ENCODE measurements around the gene TPRKB.
"Not testable (repeated sequence)": the region's sequence is repeated elsewhere in the genome, so short reads cannot be mapped to it uniquely, and the experiment has no call there.

The TPRKB gene

DNA sequence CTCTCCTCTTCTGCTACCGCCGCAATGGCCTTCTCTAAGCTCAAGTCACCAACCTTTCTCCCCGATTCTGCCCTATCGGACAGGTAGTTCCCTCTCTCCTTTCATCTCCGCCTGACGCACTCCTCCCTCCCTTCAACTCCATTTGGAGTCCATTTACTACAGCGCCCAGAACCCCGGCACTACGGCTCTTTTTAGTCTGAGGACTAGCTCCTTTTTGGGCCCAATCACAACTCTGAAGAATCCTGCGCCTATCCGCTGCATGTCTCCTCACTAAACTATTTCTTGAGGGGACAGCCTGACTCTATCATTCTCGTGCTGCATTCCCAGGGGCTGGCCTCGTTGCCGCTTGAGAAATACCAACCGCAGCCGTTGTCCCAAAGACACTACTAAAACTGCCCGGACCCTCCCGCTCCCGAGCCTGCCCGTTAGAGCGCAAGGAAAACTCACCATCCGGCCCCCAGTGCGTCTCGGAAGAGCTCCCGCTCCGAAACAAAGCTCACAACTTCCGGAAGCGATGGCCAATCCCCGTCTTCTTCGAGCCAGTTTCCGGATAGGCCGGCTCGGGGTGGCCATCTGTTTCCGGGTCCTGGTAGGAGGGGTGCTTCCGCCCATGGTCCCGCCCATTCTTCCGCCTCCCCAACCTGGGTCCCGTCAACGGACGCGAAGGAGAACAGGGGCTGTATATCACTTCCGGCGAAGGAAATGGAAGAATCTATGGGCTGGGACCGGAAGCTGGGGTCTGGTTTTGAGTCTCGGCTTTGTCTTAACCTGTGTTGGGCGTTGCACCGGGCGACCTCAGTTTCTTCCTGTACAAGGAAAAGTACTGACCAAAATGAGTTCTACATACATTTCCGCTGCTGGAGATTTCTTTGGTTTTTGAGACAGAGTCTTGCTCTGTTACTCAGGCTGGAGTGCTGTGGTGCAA lies at the start of gene TPRKB:
TPRKB (minus strand) TSS at position 491 of the 925 bp plus-strand sequence. CDS start 2,776 bp downstream, outside the sequence.
- peak; percentile 95 for DNase-seq

DNA sequence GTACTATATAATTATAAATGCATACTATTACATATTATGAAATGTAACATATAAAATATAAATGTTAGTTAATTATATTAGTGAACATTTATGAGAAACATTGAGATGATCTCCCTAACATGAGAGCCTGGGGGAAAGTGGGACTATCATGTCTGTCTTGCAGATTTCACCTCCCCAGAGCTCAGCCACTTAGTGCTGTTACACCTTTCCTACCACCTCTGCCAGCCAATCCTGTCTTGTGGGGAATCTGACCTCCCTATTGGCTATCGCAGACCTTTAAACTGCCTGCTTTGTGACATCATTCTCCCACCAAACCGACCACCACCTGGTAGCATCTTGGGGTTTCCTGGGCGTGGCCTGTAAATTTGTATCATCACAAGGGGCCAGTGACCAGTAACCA lies 46.7 kb upstream of the TPRKB start, which contains the start of gene C2orf78:
C2orf78 (plus strand) TSS at position 301 of the 400 bp plus-strand sequence. CDS start 127 bp downstream, outside the sequence.
- not testable (repeated sequence) for DNase-seq

DNA sequence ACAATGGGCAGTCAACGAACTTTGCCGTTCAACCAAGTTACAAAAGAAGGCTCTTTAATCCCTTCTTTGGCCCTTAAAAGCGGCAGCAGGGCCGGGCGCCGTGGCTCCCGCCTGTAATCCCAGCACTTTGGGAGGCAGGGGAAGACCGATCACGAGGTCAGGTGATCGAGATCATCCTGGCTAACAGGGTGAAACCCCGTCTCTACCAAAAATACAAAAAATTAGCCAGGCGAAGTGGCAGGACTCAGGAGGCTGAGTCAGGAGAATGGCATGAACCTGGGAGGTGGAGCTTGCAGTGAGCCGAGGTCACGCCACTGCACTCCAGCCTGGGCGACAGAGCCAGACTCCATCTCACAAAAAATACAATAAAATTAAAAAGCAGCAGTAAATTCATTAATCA lies 46.3 kb upstream of the TPRKB start:
- not testable (repeated sequence) for DNase-seq

DNA sequence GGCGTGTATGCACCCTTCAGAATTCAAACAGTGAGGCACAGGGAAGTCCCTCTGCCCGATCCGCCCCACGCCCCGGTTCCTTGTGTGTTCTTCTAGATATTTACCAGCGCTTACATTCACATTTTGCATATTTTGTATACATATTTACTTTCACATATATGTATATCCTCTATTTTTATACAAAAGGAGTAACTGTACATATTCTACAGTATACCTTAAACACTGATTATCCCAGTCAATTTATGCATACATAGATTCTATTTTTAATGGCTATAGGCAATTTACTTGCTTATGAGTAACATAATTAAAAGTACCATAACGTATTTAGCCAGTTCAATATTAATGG lies 43.1 kb upstream of the TPRKB start:
- DNase-seq, result no peak

DNA sequence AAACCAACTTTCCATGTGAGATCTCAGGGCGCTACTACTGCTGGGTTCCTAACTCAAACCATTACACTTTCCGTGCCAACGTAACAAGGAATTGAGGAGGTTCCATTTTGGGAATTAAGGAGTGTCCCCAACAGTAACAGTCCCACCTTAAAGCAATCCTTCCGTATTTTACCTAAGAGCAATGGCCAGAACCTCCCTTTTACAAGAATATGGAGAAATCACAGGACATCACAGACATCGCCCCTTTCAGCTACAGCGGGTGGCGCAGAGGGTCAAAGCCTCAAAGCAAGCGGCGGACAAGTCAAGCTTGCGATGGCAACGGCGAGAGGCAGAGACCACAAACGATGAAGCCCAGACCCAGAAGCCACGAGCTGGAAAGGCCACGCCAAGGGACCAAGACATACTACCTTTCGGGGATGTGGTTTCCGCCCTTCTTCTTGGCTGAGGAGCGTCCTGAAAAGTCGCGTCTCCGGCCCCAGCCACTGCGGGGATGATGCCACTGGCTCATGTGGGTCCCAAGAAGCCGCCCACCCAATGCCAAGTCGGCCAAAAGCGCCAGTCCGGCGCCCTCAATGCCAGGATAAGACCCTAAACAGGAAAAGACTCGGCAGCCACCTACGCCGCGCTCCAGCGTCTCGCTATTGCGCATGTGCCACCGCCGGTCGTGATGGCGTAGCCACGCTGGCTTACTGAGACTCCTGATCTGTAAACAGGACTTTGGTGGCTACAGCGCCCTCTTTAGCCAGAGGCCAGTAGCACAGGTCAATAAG lies 42.5 kb upstream of the TPRKB start, which contains the start of gene DUSP11:
DUSP11 (minus strand) TSS at position 637 of the 770 bp plus-strand sequence; CDS start at position 508, 129 bp downstream.
- peak; percentile 92 for DNase-seq

DNA sequence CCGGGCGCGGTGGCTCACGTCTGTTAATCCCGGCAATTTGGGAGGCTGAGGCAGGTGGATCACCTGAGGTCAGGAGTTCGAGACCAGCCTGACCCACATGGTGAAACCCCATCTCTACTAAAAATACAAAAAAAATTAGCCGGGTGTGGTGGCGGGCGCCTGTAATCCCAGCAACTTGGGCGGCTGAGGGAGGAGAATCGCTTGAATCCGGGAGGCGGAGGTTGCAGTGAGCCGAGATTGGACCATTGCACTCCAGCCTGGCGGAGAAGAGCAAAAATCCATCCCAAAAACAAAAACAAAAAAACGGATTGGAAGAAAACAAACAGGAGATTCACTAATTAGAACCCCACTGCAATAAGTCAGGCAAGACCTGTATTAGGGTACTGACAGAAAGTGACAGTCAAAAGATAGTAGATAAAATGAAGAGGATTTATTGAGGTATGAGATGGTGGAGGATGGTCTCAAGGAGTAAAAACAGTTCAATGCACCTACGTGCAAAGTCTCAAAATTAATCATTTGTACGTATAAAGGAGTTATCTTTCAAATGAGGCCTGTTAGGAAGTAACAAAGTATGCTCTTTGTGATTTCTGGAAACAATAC lies 41.8 kb upstream of the TPRKB start:
- DNase-seq, result not testable (repeated sequence)

DNA sequence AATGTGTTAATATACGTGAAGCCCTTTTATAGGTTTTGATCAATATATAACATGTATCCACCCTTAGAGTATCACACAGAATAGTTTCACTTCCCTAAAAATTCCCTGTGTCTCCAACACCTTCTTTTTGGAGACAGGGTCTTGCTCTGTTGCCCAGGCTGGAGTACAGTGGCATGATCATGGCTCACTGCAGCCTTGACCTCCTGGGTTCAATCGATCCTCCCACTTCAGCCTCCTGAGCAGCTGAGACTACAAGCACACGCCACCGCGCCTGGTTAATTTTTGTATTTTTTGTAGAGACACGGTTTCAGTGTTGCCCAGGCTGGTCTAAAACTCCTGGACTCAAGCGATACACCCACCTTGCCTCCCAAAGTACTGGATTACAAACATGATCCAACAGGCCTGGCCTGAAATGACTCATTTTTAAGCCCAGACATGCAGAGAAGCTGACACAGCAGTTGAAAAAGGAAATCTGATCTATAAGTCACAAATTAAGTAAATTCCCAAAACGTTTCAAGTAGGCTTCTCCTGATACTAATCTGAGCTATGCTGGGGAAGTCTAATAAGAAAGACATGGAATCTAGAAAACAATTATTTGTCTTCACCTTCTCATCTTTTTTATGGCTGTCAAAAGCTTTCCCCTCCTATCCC lies 39.8 kb upstream of the TPRKB start:
- DNase-seq, result no peak

DNA sequence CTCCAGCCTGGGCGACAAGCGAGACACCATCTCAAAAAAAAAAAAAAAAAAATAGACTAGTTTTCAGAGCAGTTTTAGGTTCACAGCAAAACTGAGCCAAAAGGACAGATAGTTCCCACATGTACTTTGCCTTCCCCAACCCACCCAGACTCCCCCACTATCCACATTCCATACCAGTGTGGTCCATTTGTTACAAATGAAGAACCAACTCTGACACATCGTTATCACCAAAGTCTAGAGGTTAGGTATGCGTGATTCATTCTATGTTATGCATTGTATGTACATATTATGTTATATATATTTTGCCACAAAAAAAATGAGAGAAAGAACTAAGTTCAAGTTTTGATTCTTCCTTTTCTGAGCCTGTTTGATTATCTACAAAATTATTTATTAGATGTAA lies 39.2 kb upstream of the TPRKB start:
- DNase-seq, result no peak

DNA sequence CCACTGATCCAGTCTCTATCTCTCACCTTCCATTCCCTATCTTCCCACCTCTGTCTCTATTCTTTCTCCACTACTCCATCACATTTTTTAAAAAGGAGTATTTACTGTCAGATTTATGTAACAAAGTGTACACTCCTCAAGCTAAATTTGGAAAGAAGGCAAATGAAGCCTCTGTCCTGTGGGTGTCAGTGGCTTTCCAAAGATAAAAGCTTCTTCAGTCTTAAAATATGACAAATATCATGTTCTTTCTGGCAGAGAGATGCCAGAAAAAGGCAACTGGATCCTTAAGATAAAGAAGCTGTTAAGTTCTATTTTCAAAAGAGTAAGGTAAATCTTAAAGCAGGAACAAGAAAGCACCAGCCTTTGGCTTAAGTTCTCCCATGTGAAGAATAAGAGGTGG lies 35.7 kb upstream of the TPRKB start:
- no peak for DNase-seq

DNA sequence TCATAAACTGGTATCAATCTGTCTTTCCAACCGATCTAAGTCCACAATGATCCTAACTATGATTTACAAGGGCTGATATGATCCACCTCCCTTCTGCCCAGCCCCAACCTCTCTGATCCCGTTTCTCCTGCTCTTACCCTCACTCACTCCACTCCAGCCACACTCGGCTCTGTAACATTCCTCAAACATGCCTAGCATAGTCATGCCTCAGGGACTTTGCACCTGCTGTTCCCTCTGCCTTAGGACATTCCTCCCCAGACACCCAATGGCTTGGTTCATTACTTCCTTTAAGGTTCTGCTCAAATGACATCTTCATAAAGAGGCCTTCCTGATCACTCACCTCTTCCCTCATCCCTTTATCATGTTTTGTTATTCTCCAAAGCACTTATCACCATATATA lies 33.6 kb upstream of the TPRKB start:
- DNase-seq, result no peak

DNA sequence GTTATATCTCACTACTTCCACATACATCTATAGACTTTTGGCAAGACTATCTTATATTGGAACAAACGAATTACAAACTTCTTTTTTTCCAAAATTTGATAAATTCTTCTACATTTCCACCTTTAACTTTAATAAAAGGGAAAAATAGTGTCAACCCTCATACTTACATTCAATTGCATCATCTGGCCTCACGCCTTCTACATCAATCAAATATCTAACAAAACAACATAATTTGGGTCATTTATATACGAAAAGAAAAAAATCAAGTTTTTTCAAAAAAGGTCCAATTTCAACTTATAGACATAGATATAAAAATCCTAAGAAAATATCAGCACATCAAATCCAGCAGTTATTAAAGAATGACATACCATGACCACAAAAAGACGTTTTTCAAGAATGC lies 29.8 kb upstream of the TPRKB start:
- no peak for DNase-seq

DNA sequence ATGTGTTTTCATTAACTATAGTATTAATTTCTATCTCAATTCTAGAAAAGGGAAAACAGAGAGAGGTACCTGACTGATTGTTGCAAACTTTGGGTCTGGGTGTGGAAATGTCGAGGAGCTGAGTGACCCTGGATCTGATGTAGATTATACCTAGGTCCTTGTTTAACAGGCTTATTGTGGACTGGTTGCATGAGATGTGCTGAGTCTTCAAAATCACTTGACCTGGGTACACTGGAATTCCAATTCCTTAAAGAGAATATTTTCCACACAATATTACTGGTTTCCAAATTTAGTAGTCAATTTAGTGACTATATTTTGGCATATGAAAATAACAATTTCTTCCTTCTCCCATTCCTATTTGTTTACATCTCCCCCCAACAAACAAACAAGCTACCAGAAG lies 29.2 kb upstream of the TPRKB start:
- DNase-seq, result no peak

DNA sequence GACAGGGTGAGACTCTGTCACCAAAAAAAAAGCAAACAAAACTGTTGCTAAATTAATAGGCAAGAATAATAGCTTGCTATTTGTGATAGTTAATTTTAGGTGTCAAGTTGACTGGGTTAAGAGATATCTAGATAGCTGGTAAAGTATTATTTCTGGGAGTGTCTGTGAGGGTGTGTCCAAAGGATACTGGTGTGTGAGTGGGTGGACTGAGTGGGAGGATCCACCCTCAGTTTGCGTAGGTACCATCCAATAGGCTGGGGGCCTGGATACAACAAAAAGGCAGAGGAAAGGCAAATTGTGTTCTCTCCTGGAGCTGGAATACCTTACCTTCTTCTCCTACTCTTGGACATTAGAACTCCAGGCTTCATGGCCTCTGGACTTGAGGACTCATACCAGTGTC lies 27.8 kb upstream of the TPRKB start:
- DNase-seq, result no peak

DNA sequence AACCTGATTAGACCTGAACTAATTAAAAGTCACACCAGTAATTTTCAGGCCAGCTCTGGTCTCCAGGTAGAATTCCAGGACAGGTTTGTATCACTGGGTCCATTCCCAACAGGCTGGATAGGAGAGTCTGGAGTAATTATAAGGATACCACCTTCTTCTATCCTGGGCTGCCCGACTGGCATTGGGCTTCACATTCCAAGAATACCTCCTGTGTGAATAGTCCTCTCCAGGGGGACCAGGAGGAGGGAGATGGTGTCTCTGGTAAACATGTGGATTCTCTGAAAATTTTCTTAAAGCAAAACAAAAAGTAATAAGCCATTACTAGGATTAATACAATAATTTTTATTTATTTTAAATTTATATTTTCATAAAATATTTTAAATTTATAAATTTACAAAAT lies 25.4 kb upstream of the TPRKB start:
- no peak for DNase-seq

DNA sequence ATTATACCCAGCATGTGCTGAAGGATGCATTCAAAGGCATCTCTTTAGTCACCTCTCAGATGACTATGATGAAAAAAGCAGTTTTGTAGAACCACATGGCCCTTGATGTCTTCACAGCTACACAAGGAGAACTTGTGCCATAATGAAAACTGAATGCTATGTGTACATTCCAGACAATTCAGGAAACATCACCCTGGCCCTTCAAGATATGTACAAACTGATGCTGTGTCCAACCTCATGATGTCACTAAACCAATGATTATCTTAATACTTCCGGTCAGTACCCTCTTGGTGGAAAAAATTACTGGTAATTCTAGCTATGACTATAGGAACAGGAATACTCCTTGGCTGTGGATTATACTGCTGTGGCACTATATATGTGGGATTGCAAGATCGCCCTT lies 22.8 kb upstream of the TPRKB start:
- DNase-seq, result no peak

DNA sequence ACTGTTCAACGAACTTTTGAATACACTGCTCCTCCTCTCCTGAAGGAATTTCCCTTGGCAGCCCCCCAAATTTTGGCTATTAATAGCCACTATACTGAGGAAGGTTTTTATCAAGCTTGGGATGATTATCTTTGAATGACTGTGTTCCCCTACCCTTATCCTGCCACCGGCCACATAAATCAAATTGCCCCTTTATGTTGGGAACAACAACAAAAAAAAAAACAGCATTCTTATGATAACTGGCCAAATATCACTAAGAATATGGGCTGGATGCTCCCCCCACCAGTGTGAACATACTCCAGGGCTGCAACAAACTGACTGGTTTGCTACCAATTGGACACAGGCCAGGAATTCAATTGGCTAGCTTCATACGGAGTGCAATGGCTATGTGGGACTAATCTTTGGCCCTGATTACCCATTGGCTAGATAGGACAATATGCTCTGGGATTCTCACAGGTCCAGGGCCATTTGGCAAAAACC lies 22.2 kb upstream of the TPRKB start:
- DNase-seq, result no peak

DNA sequence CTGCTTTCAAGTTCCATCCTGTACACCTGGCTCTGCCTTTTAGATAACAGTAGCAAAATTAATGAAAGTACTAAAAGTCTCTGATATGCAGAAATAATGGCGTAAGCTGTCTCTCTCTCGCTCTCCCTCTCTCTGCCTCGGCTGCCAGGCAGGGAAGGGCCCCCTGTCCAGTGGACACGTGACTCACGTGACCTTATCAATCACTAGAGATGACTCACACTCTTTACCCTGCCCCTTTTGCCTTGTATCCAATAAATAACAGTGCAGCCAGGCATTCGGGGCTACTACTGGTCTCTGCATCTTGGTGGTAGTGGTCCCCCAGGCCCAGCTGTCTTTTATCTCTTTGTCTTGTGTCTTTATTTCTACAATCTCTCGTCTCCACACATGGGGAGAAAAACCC lies 17.2 kb upstream of the TPRKB start:
- DNase-seq, result not testable (repeated sequence)

DNA sequence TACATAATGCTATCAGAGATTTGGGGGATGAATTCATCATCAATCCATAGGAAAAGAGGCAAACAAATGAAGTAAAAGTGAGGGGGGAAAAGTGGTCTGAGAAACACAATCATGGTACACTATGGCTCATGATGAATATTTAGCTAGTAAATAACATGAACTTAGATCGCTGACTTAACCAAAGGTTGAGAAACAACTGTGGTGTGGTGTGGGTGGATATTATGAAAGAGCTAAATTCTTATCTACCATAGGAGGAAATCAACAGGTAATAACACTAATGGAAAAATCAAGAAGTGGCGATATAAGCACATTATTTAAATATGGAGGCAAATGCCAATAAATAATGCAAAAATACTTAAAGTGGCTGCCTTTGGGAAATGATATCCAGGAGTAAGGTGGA lies 12.2 kb upstream of the TPRKB start:
- no peak for DNase-seq

DNA sequence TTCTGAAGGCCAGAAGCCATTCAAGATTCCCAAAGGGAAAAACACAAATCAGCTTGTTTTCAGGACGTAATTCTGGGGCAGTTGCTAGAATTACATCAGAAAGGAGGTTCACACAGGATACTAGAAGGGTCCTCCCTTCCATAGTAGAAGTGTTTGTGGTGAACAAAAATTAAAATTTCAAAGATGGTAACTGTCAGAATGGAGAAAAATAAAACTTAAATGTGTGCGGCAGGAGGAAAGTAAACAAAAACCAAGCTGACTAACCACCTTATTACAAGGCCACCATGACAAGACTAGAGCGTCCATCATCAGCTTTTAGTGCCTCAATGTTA lies 9.7 kb upstream of the TPRKB start:
- DNase-seq, result no peak

DNA sequence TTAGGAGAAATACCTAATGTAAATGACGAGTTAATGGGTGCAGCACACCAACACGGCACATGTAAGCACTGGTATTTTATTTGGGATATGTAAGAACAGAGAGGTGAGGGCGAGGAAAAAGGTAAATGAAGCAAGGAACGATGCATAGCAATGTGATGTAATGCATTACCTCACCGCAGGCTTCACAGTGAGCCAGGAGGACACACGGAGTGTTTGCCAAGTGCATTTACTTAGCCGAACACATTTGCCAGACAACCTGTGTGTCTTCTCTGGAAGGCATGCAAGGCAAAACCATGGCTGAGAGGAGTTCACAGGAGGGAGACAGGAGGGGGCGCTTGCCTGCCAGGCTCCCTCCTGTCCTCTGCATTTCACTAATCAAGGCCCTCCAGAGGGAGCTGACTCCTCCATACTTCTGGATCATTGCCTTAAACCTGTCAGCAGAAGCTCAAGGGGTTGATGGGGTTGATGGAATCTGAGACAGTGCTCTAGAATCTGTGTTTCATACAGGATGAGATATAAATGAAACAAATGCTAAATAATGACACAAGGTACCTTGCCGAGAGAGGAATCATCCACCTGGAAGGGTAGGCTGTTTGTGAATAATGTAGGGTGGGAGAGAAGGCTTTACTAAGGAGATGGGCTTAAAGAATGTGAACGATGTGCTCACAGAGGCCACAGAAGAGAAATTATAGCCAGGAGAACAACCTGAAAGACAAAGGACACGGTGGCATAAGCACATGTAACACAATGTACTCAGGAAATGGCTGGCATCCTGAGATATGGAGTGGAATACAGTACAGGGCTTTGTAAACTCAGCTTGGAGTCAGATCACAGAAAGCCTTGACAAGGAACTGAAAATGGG lies 9.1 kb upstream of the TPRKB start:
- no peak for DNase-seq

DNA sequence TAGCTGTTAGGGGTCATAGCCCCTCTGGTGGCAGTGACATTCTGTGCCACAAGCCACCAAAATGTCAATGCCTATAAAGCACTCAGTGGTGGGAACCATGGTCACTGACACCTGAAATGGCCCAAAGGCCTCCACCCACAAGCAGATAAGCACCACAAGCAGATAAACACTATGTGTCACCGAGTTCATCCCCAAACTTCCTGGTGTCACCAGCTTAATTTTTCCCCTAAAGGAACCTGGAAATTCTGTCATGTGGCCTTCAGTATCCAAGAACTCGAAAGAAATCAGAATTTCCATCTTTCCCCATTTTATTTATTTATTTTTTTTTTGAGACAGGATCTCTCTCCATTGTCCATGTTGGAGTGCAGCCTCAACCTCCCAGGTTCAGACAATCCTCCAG lies 3.6 kb upstream of the TPRKB start:
- DNase-seq, result no peak

DNA sequence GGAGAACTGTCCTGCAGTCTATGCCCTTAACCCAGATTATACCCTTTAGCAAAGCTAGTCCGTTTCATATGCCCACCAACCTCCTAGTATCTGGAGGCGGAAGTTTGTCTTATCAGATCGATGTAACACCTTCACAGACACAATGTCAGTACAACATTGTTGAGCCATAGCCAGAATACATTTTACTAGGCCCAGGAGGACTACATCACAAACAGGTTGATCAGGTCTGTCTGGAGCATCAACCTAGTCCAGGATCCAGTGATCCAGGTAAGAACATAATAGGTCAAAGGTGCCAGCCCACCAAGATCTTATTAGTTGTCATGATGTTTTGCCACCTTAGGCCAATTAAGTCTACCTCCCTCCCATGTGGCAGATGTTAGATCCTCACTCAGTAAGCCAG lies 2.0 kb upstream of the TPRKB start:
- DNase-seq, result no peak

Data from NK-92 treated with Interleukin-12 subunit alpha and Interleukin-12 subunit beta, amount 100 ng/mL, for 24 hours (cell line).